ENCODE measurements around the gene ZDHHC7.
A peak's percentile ranks its signal among the peaks of the same experiment; 100 is the strongest.
"Not testable (repeated sequence)": the region's sequence is repeated elsewhere in the genome, so short reads cannot be mapped to it uniquely, and the experiment has no call there.

Gene ZDHHC7

GRCh38 chr16:85010931-85011845, at the start of gene ZDHHC7:
Gene ZDHHC7 (minus strand): TSS chr16:85011535. CDS start chr16:84990618, 20,917 bp downstream.
- Histone ChIP-seq H3K27me3 (ENCODE audit: low read depth, low read length) (no peaks in the 10 kb centered on the region), H3K4me1 (ENCODE audit: control insufficient read depth in 1 of 2, insufficient read depth in 2 of 2, low read length in 2 of 2) (peaks cover 8 to 20% of the 10 kb centered on the region in 2 donors), H3K9me3 (ENCODE audit: control insufficient read depth in 1 of 2, low read length in 2 of 2) (no peaks in the 10 kb centered on the region), H3K27ac (ENCODE audit: low read length) (peak within 1 kb of the TSS; percentile 98), H3K36me3 (ENCODE audit: control insufficient read depth in 1 of 2, insufficient read depth in 2 of 2, low read length in 2 of 2) (no peaks in the 10 kb centered on the region), H3K4me3 (ENCODE audit: low read depth in 1 of 2, low read length in 2 of 2) (peak within 1 kb of the TSS; percentile 87 to 88)

GRCh38 chr16:85058909-85059308, 47.6 kb upstream of the ZDHHC7 start:
- Histone ChIP-seq H3K27me3 (ENCODE audit: low read depth, low read length) (no peaks in the 10 kb centered on the region), H3K27ac (ENCODE audit: low read length) (no peak overlapping the region), H3K9me3 (ENCODE audit: control insufficient read depth in 1 of 2, low read length in 2 of 2) (no peaks in the 10 kb centered on the region), H3K4me3 (ENCODE audit: low read depth in 1 of 2, low read length in 2 of 2) (no peak overlapping the region), H3K4me1 (ENCODE audit: control insufficient read depth in 1 of 2, insufficient read depth in 2 of 2, low read length in 2 of 2) (peaks cover 7 to 13% of the 10 kb centered on the region in 2 donors), H3K36me3 (ENCODE audit: control insufficient read depth in 1 of 2, insufficient read depth in 2 of 2, low read length in 2 of 2) (no peaks in the 10 kb centered on the region)

DNA sequence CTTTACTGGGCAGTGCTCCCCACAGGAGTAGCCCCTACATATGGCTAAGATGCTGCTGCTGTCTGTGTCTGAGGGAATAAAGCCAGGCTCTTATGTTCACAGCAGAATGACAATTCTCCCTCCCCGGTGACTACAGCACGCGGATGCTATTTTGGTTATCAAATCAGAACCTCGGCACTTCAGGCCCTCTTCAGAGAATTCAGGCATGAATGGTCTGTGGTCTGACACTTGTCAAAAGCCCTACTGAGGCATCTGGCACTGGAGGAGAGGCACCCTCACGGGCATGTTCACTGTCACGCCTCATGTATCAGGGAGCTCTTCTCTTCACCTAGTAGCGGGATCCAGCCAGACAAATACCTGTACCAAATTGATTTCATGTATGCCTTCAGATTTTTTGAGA, 46.6 kb upstream of the ZDHHC7 start:
- H3K9me3 ChIP-seq (ENCODE audit: control insufficient read depth in 1 of 2, low read length in 2 of 2) = no peaks in the 10 kb centered on the region
- no peak overlapping the region for H3K4me3 ChIP-seq (ENCODE audit: low read depth in 1 of 2, low read length in 2 of 2)
- H3K4me1 ChIP-seq (ENCODE audit: control insufficient read depth in 1 of 2, insufficient read depth in 2 of 2, low read length in 2 of 2) = peaks cover 7 to 13% of the 10 kb centered on the region in 2 donors
- no peaks in the 10 kb centered on the region for H3K27me3 ChIP-seq (ENCODE audit: low read depth, low read length)
- no peak overlapping the region for H3K27ac ChIP-seq (ENCODE audit: low read length)
- H3K36me3 ChIP-seq (ENCODE audit: control insufficient read depth in 1 of 2, insufficient read depth in 2 of 2, low read length in 2 of 2) = no peaks in the 10 kb centered on the region

DNA sequence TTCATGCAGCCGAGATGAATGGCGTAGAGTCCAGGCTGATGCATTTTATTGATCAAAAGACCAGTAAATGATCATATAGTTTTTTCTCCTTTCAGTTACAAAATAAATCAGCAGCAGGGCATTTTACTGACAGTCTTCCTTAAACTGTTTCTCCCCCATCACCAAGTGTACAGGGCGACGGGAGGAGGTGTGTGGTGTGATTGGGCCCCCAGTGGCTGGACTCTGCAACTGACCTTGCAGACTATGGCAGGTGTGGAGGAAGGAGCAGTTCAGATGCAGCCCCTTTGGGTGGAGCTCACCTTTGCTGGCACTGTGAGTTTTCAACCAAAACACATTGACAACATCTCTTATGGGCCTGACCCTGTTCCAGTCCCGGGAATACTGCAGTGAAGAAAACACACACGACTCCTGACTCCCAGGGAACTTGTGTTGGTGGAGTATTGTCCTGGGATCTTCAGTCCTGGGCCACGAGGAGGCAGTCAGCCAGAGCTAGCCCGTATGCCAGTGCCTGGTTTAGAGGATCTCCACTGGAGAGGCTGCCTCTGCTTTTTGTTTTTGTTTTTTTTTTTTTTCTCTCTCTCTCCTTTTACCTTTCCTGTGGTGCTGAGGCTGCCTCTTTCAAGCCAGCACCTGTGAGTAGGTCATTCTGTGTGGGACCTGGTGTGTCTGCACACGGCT, 46.0 kb upstream of the ZDHHC7 start:
- H3K4me1 ChIP-seq (ENCODE audit: control insufficient read depth in 1 of 2, insufficient read depth in 2 of 2, low read length in 2 of 2) = peaks cover 7 to 13% of the 10 kb centered on the region in 2 donors
- no peak overlapping the region for H3K27ac ChIP-seq (ENCODE audit: low read length)
- H3K27me3 ChIP-seq (ENCODE audit: low read depth, low read length) = no peaks in the 10 kb centered on the region
- H3K36me3 ChIP-seq (ENCODE audit: control insufficient read depth in 1 of 2, insufficient read depth in 2 of 2, low read length in 2 of 2) = no peaks in the 10 kb centered on the region
- H3K9me3 ChIP-seq (ENCODE audit: control insufficient read depth in 1 of 2, low read length in 2 of 2) = no peaks in the 10 kb centered on the region
- H3K4me3 ChIP-seq (ENCODE audit: low read depth in 1 of 2, low read length in 2 of 2) = no peak overlapping the region

DNA sequence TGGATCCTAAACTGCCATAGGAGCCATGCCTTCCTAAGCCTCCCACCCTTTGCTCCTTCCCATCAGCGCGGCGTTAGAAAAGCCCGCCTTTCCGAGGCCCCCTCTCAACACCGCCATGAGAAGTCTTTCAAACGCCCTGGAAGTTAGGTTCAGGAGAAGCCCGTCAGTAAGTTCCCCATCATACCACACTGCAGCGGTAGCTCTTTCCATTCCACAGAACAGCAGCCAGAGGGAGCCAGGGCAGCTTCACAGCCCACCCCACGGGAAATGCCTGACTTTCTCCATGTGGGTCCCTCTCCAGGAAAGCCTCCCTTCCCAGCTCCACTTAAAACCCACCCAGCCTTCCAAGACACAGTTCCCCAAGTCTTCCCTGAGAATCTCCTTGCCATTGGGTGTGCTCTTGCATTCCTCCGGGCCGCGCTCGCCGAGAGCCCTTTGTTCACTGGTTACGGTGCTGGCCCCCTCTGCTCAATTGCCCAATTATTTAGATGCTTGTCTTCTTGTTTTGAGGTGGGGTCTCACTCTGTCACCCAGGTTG, 44.9 kb upstream of the ZDHHC7 start:
- peak overlapping the region; percentile 22 to 56 for H3K4me3 ChIP-seq (ENCODE audit: low read depth in 1 of 2, low read length in 2 of 2)
- no peaks in the 10 kb centered on the region for H3K36me3 ChIP-seq (ENCODE audit: control insufficient read depth in 1 of 2, insufficient read depth in 2 of 2, low read length in 2 of 2)
- H3K9me3 ChIP-seq (ENCODE audit: control insufficient read depth in 1 of 2, low read length in 2 of 2) = no peaks in the 10 kb centered on the region
- no peaks in the 10 kb centered on the region for H3K27me3 ChIP-seq (ENCODE audit: low read depth, low read length)
- peaks cover 7 to 13% of the 10 kb centered on the region in 2 donors for H3K4me1 ChIP-seq (ENCODE audit: control insufficient read depth in 1 of 2, insufficient read depth in 2 of 2, low read length in 2 of 2)
- peak overlapping the region; percentile 59 for H3K27ac ChIP-seq (ENCODE audit: low read length)

DNA sequence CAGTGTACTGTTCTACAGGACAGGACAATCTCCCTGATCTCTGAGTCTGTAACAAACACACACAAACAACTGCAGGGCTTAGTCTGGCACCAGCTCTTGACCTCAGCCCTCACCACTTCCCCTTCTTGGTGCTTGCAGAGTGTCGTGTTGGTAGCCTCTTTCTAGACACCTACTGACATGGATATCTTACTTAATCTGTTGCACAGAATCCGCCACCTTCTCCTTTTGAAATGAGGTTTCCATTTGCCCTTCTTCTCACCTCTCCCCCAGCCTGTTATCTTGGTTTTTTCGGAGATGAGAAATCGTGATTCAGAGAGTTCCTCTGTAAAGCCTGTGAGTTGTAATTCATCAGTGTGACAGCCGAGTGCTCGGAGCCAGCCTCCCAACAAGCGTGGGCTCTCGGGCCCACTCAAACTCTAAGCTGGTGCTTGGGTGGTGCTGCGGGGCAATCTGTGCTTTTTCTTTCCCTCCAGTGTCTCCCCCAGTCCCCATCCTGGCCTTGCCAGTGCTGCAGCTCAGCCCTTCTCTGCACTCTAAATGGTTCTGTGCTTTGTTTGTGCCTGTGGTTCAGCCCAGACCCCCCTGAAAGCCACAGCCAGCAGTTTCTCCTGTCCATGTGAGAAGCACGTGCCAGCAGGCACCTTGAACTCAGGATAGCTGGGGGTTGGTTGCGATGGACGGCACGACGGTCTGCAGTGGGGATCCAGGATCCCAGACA, 44.3 kb upstream of the ZDHHC7 start:
- H3K36me3 ChIP-seq (ENCODE audit: control insufficient read depth in 1 of 2, insufficient read depth in 2 of 2, low read length in 2 of 2) = no peaks in the 10 kb centered on the region
- H3K27me3 ChIP-seq (ENCODE audit: low read depth, low read length) = no peaks in the 10 kb centered on the region
- peak overlapping the region; percentile 22 to 56 for H3K4me3 ChIP-seq (ENCODE audit: low read depth in 1 of 2, low read length in 2 of 2)
- H3K27ac ChIP-seq (ENCODE audit: low read length) = peak overlapping the region; percentile 59
- H3K9me3 ChIP-seq (ENCODE audit: control insufficient read depth in 1 of 2, low read length in 2 of 2) = no peaks in the 10 kb centered on the region
- peaks cover 7 to 13% of the 10 kb centered on the region in 2 donors for H3K4me1 ChIP-seq (ENCODE audit: control insufficient read depth in 1 of 2, insufficient read depth in 2 of 2, low read length in 2 of 2)

- Histone ChIP-seq H3K9me3 (ENCODE audit: control insufficient read depth in 1 of 2, low read length in 2 of 2) (no peaks in the 10 kb centered on the region), H3K27ac (ENCODE audit: low read length) (peak overlapping the region; percentile 59), H3K4me3 (ENCODE audit: low read depth in 1 of 2, low read length in 2 of 2) (peak overlapping the region; percentile 22 to 56), H3K4me1 (ENCODE audit: control insufficient read depth in 1 of 2, insufficient read depth in 2 of 2, low read length in 2 of 2) (peaks cover 7 to 13% of the 10 kb centered on the region in 2 donors), H3K36me3 (ENCODE audit: control insufficient read depth in 1 of 2, insufficient read depth in 2 of 2, low read length in 2 of 2) (no peaks in the 10 kb centered on the region), H3K27me3 (ENCODE audit: low read depth, low read length) (no peaks in the 10 kb centered on the region)
These were observed 43.7 kb upstream of the ZDHHC7 start for GRCh38 chr16:85054948-85055492.

GRCh38 chr16:85054321-85054720, 43.0 kb upstream of the ZDHHC7 start:
- not testable (repeated sequence) for H3K9me3 ChIP-seq (ENCODE audit: control insufficient read depth in 1 of 2, low read length in 2 of 2); H3K4me3 ChIP-seq (ENCODE audit: low read depth in 1 of 2, low read length in 2 of 2); H3K27ac ChIP-seq (ENCODE audit: low read length); H3K36me3 ChIP-seq (ENCODE audit: control insufficient read depth in 1 of 2, insufficient read depth in 2 of 2, low read length in 2 of 2); H3K27me3 ChIP-seq (ENCODE audit: low read depth, low read length)
- peaks cover 7 to 13% of the 10 kb centered on the region in 2 donors for H3K4me1 ChIP-seq (ENCODE audit: control insufficient read depth in 1 of 2, insufficient read depth in 2 of 2, low read length in 2 of 2)

- H3K36me3 ChIP-seq (ENCODE audit: control insufficient read depth in 1 of 2, insufficient read depth in 2 of 2, low read length in 2 of 2) = no peaks in the 10 kb centered on the region
- no peak overlapping the region for H3K4me3 ChIP-seq (ENCODE audit: low read depth in 1 of 2, low read length in 2 of 2)
- H3K9me3 ChIP-seq (ENCODE audit: control insufficient read depth in 1 of 2, low read length in 2 of 2) = no peaks in the 10 kb centered on the region
- no peaks in the 10 kb centered on the region for H3K27me3 ChIP-seq (ENCODE audit: low read depth, low read length)
- no peak overlapping the region for H3K27ac ChIP-seq (ENCODE audit: low read length)
- peaks cover 7 to 13% of the 10 kb centered on the region in 2 donors for H3K4me1 ChIP-seq (ENCODE audit: control insufficient read depth in 1 of 2, insufficient read depth in 2 of 2, low read length in 2 of 2)
These were observed 41.2 kb upstream of the ZDHHC7 start for GRCh38 chr16:85052536-85052935.

DNA sequence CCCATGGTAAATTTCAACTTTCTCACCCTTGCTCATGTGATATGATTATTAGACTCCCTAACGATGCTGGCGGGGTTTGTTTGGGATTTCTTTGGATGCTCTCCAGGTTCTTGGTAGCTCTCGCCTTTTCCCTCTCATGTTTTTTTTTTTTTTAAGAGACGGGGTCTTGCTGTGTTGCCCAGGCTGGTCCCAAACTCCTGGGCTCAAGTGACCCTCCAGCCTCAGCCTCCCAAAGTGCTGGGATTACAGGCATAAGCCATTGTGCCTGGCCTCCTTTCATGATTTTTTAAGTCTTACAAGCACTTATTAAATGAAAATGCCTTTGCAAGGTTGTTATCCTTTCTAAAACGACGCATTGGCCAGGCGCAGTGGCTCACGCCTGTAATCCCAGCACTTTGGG, 40.3 kb upstream of the ZDHHC7 start:
- peaks cover 10 to 11% of the 10 kb centered on the region in 2 donors for H3K4me1 ChIP-seq (ENCODE audit: control insufficient read depth in 1 of 2, insufficient read depth in 2 of 2, low read length in 2 of 2)
- H3K27ac ChIP-seq (ENCODE audit: low read length) = no peak overlapping the region
- H3K36me3 ChIP-seq (ENCODE audit: control insufficient read depth in 1 of 2, insufficient read depth in 2 of 2, low read length in 2 of 2) = no peaks in the 10 kb centered on the region
- no peaks in the 10 kb centered on the region for H3K9me3 ChIP-seq (ENCODE audit: control insufficient read depth in 1 of 2, low read length in 2 of 2)
- no peaks in the 10 kb centered on the region for H3K27me3 ChIP-seq (ENCODE audit: low read depth, low read length)
- H3K4me3 ChIP-seq (ENCODE audit: low read depth in 1 of 2, low read length in 2 of 2) = no peak overlapping the region

Measured in muscle layer of duodenum (tissue), 2 donors.